GM19043 (cell line): ENCODE results near the gene ABCA2.

Source experiments
- ATAC-seq: cut with Tn5 transposase; IDR thresholded peaks from one replicate; pipeline ENCODE4 v1.9.1; 2021; ENCODE audit warnings: low read depth; ENCODE audit not compliant: unreplicated experiment

The ABCA2 gene, protein sequence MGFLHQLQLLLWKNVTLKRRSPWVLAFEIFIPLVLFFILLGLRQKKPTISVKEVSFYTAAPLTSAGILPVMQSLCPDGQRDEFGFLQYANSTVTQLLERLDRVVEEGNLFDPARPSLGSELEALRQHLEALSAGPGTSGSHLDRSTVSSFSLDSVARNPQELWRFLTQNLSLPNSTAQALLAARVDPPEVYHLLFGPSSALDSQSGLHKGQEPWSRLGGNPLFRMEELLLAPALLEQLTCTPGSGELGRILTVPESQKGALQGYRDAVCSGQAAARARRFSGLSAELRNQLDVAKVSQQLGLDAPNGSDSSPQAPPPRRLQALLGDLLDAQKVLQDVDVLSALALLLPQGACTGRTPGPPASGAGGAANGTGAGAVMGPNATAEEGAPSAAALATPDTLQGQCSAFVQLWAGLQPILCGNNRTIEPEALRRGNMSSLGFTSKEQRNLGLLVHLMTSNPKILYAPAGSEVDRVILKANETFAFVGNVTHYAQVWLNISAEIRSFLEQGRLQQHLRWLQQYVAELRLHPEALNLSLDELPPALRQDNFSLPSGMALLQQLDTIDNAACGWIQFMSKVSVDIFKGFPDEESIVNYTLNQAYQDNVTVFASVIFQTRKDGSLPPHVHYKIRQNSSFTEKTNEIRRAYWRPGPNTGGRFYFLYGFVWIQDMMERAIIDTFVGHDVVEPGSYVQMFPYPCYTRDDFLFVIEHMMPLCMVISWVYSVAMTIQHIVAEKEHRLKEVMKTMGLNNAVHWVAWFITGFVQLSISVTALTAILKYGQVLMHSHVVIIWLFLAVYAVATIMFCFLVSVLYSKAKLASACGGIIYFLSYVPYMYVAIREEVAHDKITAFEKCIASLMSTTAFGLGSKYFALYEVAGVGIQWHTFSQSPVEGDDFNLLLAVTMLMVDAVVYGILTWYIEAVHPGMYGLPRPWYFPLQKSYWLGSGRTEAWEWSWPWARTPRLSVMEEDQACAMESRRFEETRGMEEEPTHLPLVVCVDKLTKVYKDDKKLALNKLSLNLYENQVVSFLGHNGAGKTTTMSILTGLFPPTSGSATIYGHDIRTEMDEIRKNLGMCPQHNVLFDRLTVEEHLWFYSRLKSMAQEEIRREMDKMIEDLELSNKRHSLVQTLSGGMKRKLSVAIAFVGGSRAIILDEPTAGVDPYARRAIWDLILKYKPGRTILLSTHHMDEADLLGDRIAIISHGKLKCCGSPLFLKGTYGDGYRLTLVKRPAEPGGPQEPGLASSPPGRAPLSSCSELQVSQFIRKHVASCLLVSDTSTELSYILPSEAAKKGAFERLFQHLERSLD (N-terminal part only)

DNA sequence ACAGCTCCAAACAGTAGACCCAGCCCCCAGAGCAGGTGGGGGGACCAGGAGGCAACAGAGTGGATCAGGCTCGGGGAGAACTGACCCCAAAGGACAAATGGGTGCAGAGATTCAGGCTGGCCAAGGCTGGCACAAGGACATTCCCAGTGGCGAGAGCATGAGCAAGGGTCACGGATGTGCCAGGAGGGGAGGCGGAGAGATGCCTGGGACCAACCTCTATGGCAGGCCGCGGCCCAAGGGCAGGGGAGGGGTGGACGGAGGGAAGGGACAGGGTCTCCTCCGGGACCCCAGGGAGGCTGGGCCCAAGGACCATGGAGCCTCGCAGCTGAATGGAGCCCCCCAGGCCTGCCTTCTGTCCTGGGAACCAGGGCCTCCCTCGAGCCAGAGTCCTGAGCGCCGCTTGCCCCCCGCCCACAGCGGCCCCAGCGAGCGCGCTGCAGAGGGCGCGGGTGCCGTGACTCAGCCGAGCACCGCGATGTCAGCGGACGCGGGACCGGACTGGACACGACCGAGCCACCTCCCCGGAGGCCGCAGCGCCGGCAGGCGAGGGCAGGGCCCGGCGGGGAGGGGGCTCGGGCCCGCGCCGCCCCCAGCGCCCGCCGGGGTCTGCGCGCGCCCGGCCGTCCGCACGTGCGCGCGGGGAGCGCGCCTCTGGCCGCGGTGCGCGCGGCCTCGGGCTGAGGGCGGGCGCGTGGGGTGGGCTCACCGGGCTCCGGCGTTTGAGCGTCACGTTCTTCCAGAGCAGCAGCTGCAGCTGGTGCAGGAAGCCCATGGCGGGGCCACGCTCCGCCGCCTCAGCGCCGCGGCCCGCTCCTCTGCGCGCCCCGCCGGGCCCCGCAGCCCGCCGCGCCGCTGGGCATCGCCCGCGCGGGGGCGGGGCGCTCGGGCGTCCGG lies at the start of gene ABCA2:
TSS of gene ABCA2 (minus strand) at position 869 of the 894 bp plus-strand sequence. CDS start at position 772, 97 bp downstream.
- ATAC-seq: no peak

- no peak for ATAC-seq
Measured at GRCh38 chr9:137077010-137077747, 49.1 kb upstream of the ABCA2 start, which contains the start of gene UAP1L1. Gene UAP1L1 (plus strand): TSS chr9:137077517. CDS start chr9:137077533, 16 bp downstream.

GRCh38 chr9:137076636-137077009 lies 48.6 kb upstream of the ABCA2 start:
- no peak for ATAC-seq

DNA sequence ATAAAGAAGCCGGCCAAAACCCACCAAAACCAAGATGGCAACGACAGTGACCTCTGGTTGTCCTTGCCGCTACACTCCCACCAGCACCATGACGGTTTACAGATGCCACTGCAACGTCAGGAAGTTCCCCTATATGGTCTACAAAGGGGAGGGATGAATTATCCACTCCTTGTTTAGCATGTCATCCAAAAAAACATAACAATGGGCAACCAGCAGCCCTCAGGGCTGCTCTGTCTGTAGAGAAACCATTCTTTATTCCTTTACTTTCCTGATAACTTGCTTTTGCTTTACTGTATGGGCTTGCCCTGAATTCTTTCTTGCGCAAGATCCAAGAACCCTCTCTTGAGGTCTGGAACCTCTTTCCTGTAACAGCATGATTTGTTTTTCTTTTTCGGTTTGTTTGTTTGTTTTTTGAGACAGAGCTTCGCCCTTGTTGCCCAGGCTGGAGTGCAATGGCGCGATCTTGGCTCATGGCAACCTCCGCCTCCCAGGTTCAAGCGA lies 47.3 kb upstream of the ABCA2 start:
- ATAC-seq: no peak

DNA sequence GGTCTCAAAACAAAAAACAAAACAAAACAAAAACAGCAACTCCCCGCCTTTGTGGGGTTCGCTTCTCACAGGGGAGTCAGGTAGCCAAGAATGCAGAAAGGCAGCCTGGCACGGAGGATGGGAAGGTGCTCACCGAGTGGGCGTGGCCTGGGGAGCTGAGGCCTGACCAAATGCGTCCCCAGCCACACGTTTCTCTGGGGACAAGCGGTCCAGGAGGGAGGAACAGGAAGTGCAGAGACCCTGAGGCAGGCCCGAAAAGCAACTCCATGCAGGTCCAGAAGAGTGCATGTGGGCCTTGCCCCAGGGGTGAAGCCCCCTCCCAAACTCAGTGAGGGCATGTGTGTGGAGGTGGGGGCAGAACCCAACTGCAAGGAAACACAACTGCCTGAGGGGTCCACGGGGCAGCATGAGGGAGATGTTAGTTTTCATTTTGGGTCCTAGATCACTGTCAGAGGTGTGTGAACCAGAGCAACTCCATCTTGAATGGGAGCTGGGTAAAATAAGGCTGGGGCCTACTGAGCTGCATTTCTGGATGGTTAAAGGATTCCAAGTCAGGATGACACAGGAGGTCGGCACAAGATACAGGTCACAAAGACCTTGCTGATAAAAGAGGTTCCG lies 46.7 kb upstream of the ABCA2 start:
- ATAC-seq: no peak

- ATAC-seq: no peak
Measured at GRCh38 chr9:137073992-137074399, 46.0 kb upstream of the ABCA2 start.

- no peak for ATAC-seq
Measured at GRCh38 chr9:137071282-137071681, 43.2 kb upstream of the ABCA2 start.

DNA sequence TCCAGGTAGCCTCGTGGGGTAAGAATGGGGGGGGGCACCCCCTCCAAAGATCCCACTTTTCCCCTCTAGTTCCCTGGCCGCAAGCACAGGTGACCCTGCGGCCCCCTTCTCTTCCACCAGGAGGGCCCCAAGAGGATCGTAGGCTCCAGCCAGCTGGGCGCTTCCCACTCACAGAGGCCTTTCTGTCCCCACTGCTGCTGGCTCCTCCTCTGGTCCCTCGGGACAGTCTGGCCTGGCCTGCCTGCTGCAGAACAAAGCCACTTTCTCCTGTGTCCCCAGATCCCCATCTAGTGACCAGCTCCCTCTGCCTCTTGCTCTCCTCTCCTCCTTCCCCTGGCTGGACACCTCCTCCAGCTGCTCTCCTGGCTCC lies 42.9 kb upstream of the ABCA2 start:
- ATAC-seq: no peak

- peak; percentile 72 for ATAC-seq
Measured at GRCh38 chr9:137070201-137070905, 42.3 kb upstream of the ABCA2 start, which contains the start of gene SAPCD2. Gene SAPCD2 (minus strand): TSS chr9:137070557. CDS start chr9:137070460, 97 bp downstream.

GRCh38 chr9:137069508-137070091 lies 41.6 kb upstream of the ABCA2 start:
- peak; percentile 17 for ATAC-seq

GRCh38 chr9:137068539-137069507 lies 40.8 kb upstream of the ABCA2 start:
- ATAC-seq: no peak

GRCh38 chr9:137067860-137068538 lies 40.0 kb upstream of the ABCA2 start:
- no peak for ATAC-seq

GRCh38 chr9:137066096-137066861 lies 38.2 kb upstream of the ABCA2 start:
- no peak for ATAC-seq

- no peak for ATAC-seq
Measured at GRCh38 chr9:137065336-137065967, 37.4 kb upstream of the ABCA2 start.

DNA sequence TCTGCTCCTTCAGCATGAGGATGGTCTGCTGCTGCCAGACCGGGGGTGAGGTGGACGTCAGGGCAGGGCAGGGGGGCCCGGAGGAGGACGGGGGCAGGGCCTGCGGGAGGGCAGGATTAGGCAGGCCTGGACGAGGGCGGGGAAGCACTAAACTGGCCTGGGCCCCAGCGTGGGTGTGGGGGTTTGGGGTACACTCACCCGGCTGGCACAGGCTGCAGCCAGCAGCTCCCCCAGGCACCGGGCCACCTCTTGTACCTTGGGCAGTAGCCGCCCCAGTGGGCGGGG lies 36.8 kb upstream of the ABCA2 start:
- ATAC-seq: no peak
